Non-pigmented ciliary epithelial cell (primary cell): Measurements from ENCODE around the gene RNF217.
"Not testable (repeated sequence)": the region's sequence is repeated elsewhere in the genome, so short reads cannot be mapped to it uniquely, and the experiment has no call there.

Source experiments
- DNase-seq: peaks from one replicate; pipeline ENCODE4 v3.0.0-alpha.2; 2010; ENCODE audit warnings: low read depth

The RNF217 gene, protein sequence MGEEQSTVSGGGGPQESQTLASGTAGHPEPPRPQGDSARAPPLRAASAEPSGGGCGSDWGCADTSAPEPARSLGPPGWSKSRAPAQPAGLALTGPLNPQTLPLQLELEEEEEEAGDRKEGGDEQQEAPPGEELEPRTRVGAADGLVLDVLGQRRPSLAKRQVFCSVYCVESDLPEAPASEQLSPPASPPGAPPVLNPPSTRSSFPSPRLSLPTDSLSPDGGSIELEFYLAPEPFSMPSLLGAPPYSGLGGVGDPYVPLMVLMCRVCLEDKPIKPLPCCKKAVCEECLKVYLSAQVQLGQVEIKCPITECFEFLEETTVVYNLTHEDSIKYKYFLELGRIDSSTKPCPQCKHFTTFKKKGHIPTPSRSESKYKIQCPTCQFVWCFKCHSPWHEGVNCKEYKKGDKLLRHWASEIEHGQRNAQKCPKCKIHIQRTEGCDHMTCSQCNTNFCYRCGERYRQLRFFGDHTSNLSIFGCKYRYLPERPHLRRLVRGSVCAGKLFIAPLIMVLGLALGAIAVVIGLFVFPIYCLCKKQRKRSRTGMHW

DNA sequence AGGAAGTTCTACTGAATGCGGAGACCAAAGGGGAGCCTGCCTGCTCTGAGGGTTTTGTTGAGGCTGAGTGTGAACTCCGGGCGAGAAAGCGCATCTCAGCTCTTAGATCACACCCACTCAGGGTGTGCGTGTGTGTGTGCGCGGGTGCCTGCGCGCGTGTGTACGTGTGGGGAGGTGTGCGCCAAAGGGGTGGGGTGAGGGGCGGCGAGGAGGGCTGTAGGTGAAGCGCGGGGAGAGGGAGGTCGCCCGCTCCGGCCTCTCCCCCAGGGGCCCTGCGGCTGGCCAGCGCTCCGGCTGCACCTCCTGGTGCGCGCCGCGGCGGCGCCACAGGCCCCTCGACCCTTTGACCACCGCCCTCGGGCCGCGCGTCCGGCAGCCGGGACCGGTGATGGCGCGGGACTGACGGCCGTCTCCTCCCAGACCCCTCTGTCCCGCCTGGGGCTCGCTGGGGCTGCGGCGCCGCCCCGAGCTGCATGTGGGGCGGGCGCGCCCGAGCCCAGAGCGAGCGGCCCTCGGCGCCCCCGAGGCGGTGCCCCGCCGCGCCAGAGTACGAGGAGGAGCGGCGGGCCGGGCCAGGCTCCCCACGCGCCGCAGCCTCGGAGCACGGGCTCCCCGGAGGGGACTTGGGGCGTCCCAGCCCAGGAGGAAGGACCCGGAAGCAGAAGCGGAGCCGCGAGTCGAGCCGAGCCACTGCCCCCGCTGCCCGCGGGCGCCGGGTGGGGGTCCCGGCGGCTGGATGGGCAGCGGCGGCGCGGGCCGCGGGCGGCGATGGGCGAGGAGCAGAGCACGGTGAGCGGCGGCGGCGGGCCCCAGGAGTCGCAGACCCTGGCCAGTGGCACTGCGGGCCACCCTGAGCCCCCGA, at the start of gene RNF217:
RNF217 (plus strand) TSS at position 661 of the 862 bp plus-strand sequence; CDS start at position 769, 108 bp downstream.
- DNase-seq: no peak

DNA sequence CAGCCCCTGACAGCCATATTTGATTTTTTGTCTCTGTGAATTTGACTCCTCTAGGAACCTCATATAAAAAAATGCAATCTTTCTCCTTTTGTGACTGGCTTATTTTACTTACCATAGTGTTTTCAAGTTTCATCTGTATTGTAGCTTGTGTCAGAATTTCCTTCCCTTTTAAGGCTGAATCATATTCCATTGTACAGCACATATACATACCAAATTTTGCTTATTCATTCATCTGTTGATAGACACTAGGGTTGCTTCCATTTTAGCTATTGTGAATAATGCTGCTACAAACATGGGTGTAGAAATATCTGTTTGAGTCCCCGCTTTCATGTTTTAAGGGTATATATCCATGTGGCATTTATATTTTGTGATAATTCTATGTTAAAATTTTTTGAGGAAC, 49.2 kb upstream of the RNF217 start:
- DNase-seq: no peak

DNA sequence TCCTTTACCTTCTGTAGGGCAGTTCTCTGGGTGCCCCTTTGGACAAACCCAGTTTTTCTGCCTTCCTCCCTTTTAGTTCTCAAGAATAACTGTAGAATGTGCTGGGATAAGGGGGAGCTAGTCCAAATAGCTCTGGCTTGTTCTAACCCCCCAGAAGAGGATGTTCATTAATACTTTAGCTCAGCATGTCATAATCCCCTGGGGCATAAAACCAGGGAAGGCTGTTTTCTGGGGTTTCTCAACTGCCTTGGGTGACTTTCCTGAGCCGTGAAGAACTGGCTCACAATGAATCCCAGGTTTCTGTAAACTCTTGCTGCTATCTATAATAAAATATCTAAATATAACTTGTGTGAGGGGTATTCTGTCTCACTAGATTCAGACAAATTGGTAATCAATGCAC, 44.5 kb upstream of the RNF217 start:
- DNase-seq: no peak

DNA sequence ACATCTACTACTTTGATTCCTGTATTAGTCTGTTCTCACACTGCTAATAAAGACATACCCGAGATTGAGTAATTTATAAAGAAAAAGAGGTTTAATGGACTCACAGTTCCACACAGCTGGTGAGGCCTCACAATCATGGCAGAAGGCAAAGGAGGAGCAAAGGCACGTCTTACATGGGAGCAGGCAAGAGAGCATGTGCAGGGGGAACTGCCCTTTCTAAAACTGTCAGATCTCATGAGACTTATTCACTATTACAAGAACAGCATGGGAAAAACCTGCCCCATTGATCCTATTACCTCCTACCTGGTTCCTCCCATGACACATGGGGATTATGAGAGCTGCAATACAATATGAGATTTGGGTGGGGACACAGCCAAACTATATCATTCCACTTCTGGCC, 42.5 kb upstream of the RNF217 start:
- DNase-seq: not testable (repeated sequence)

DNA sequence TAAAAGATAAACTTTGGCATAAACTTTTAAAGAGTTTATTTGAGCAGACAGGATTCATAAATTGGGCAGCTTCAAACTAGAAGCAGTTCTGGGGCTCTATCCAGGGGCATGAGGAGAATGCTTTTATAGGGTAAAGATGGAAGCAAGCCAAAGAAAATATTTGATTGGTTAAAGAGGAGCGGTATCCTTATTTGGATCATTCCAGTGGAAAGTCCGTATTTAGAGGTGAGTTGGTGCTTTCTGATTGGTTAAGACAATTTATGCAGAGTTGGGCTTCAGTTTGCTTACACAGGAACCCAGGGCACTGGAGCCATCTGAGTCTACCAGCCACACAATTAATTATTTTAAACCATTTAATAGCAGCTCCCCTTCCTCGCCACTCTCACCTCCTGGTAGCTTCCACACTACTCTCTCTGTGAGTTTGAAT, 37.9 kb upstream of the RNF217 start:
- DNase-seq: no peak

DNA sequence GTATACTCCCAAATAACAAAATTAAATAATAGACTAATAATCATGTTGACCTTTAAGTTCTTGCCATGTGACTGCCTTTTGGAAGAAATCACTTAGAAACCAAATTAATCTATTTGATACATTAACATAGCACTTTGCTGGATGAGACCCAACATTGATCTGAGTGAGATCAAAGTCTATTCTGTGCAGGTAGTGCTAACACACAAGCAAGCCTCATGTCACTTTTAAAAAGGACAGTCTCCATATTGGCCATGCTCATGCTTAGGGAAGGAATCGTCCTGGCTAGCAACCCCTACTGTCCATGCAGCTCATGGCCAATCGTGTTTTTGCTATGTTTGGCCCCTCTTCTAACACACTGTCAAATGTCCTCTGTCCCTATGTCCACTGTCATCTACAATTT, 35.8 kb upstream of the RNF217 start:
- no peak for DNase-seq

DNA sequence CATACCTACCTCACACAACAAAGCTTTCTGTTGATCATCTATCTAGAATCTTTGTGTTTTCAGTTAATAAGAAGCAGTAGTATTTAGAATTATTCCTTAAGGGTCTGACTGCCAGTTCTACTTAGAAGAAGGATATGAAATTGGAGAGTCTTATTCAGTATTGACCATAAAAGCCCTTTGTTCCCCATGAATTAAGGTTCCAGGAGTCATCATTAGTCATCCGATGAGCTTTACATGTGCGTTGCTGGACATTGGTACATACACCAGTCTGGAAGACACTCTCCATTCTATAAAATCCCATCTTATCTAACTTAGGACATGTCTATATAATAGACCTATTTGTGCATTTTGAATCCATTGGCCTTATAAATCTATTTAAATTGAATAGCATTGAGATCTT, 34.4 kb upstream of the RNF217 start:
- no peak for DNase-seq

DNA sequence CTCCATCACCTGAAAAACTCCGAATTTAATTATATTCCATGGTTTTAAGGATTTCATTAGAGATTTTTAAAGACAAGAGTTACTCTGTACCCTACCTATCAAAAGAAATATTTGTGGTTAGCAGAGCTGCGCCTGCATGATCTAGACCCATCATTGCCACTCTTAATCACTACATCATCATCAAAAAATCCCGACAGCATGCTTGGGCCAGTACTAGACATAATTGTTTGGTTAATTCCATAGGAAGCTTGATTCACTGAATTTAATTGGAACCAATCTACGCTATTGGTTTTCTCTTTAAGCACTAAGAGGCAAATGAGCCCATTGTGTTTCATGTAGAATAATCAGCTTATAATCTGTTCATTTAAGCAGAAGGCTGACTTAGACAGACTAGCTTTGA, 33.4 kb upstream of the RNF217 start:
- no peak for DNase-seq

DNA sequence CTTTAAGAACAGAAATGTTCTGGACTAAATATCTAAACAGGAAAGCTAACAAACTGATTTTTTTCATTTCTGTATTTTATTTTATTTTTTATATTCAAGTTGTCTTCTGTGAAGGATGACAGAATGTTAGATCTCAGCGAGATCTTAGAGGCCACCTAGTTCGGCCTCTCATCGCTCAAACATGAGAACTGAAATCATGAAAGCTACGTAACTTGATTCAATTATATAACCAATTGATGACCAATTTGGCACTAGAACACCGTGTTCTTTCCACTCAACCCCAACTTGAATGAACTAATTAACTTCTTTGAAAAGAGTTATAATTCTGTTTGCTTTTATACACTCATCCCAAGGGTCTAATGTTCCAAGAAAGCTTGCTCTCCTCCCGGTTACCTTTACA, 24.6 kb upstream of the RNF217 start:
- DNase-seq: no peak

DNA sequence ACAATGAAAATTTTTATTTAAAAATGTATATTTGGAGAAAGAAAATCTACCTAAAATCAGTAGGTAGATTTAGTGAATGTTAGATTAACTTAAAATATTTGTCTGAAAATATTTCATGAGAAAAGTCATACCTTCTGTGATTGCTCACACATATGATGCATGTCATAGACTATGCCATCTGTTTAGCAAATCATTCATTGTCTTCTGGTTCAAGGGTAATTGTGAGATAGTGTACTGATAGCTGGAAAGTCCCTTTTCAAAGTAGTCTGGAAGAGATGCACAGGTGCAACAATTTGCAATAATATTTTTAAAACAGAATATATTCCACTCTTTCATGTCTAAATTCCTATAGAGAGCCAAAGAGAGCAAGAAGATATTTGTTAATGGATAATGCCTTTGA, 21.0 kb upstream of the RNF217 start:
- no peak for DNase-seq

DNA sequence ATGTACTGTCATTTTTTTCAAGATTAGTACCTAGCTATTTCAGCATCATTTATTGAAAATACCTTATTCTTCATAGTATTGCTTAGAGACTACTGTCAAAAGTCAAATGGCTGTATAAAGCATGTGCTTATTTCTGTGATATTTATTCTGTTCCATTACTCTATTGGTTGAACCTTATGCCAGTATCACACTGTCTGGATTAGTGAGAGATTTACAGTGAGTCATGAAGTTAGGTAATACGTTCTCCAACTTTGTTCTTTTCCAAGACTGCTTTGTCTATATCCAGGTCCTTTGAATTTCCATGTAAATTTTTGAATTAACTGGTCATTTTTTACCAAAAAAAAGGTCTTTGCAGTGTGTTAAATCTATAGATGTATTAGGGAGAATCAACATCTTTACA, 18.6 kb upstream of the RNF217 start:
- no peak for DNase-seq

DNA sequence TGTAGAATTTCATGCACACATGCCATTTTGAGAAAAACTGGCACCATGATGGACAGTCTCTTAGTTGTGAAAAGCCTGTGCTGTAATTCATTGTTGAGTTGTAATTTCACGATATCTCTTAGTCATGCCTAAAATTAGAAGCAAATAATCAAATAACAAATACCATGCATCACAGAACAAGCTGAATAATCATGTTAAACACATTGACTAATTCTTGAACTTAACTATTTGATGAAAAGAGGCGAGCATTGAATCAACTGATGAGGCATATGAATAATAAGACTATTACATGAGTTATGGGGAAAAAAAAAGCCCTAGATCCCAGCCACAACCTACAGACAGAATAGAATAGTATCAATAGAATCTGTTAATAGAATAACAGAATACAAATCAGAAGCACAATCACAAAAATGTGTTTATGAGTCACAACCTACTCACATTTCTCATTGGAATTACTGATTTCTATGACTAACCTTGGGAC, 14.2 kb upstream of the RNF217 start:
- no peak for DNase-seq

DNA sequence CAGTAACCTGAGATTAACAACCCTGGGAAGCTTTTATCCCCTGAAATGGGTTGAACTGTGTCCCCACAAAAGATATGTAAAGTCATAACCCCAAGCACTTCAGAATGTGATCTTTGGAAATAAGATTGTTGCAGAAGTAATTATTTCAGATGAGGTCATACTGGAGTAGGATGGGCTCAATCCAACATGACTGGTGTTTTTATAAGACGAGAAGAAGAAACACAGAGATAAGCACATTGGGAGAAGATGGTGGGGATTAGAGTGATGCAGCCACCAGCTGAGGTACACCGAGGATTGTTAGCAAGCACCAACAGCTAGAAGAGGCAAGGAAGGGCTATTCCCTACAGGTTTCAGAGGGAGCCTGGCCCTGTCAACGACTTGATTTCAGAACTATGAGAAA, 12.5 kb upstream of the RNF217 start:
- no peak for DNase-seq

DNA sequence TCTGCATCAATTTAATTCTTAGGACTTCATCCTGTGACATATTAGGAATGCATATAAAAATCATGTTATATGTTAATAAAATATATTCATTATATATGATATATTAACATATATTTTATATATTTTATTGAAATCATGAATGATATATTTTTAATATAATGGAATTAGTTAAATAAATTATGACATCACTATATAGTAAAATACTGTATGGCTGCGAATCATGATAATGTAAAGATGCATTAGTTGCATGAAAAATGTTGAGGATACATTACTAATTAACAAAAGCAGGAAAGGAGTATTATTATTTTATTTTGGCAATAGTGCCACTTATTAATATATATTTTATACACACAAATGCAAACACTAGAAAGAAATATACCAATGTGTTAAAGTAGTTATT, 8.4 kb upstream of the RNF217 start:
- no peak for DNase-seq

DNA sequence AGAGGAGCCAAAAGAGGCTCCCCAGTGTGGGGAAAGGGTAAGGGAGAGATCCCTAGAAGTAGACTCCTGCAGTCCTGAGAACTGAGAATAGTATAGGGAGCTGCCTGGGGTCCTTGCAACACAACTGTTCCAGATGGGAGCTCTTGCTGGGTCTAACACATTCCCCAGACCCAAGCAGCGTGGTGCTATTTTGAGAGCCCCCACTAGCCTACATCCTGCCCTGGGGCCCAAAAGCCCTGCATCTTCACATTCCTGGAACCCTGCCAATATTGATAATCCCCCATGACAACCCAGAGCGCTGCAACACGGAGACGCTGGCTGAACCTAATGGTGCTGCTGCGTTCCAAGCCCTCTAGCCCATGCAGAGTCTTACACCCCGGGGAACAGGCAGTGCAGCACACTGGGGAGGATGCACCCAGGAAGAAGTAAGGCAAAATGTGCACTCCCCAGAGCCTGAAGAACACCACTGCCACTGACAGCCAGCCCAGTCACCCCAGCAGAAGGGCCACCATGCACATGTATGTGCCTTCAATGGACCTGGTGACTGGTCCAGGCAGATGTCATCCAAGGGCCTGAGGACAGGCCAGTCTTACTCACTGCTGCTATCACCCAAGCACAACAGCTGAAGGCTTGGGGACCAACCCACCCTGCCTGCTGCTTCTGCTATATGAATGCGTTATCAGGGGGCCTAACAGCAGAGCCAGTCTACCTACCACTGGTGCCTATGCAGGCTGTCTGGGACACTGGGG, 7.0 kb upstream of the RNF217 start:
- DNase-seq: no peak

DNA sequence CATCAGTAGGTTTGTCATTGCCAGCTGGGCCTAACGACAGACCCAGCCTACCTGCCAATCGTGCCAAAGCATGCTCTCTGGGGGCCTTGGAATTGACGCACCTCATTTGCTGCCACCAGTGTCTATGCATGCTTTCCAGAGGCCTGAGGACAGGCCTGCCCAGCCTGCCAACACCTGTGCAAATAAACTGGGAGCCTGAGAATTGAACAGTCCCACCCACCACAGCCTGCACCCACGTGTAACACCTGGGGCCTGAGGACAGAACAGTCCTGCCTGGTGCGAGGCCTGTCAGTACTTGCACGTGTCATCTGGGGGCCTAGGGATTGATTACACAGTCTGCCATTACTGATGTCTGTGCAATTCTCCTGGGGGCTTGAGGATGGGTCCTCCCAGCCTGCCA, 6.2 kb upstream of the RNF217 start:
- DNase-seq: no peak

DNA sequence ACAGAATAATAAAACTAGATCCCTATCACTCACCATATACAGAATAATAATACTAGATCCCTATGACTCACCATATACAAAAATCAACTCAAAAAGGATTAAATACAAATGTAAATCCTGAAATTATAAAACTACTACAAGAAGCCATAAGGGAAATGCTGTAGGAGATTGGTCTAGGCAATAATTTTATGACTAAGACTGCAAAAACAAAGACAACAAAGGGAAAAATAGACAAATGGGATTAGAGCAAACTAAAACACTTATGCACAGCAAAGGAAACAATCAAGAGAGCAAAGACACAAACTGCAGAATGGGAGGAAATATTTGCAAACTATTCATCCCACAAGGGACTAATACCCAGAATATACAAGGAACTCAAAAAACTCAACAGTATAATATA, 4.1 kb upstream of the RNF217 start:
- no peak for DNase-seq

DNA sequence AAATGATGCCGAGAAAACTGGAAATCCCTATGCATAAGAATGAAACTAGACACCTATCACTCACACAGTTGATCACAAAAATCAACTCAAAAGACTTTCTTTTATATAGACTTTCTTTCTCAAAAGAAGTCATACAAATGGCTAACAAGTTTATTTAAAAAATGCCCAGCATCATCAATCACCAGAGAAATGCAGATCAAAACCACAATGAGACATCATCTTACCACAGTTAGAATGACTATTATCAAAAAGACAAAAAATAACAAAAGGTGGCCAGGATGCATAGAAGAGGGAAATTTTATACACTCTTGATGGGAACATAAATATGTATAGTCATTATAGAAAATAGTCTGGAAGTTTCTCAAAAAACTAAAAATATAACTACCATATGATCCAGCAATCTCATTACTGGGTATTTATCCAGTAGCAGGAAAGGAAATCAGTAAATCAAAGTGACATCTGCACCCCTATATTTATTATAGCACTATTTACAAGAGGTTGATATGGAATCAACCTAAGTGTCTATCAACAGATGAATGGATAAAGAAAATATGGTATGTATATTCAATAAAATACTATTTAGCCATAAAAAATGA, 3.4 kb upstream of the RNF217 start:
- no peak for DNase-seq

DNA sequence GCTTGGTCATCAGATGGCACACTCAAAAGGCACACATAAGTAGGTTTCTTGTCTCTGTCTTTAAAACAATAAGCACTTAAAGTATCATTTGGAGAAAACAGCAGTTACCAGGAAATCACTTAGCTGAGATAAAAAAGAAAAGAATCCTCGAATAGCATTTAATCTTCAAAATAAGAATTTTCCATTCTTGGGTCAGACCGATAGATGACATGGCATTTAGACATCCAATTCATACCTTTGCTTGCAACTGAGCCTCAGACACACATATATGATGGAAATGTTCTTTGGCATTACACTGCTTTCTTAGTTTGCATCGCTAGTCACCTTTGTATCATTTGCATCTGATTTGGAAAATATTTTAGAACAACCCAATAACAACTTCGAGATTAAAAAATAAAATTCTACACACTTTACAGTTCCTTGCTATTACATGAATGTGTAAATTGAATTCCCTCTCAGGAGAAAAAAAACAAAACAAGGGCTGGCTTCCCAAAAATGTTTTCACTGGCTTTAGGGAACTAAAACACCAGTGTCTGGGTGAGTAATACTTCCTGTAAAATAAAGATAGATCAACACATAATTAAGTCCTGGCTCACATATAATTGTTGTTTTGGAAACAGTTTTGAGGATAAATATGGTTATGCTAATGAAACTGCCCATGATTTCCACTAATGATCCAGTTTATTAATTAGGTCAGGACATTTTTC, 1.3 kb upstream of the RNF217 start:
- no peak for DNase-seq

DNA sequence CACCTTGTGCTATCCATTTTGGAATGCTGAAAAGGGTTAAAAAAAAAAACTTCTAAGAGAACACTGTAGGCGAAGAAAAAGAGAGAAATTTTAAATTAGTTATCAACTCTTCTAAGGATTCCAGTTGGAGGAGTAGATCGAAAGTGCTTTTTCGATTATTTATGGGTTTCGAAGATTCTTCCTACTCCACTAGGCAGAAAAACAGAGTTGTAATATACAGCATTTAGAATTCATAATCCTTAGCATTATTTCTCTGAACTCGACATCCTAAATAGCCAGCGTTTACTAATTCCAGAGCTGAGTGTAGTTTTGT, 817 bp upstream of the RNF217 start:
- no peak for DNase-seq
